Activated CD4-positive, alpha-beta T cell treated with anti-CD3 and anti-CD28 coated beads for 1 hour (primary cell): ENCODE measurements around the gene PTPN14.
"Not testable (repeated sequence)": the region's sequence is repeated elsewhere in the genome, so short reads cannot be mapped to it uniquely, and the experiment has no call there.

Experiments
- DNase-seq: peaks from one replicate; pipeline ENCODE4 v3.0.0-alpha.2; 2020

PTPN14 gene

GRCh38 chr1:214551436-214552173, at the start of gene PTPN14:
PTPN14 (minus strand) TSS chr1:214551602; CDS start chr1:214464803, 86,799 bp downstream.
- no peak for DNase-seq

- DNase-seq = no peak
Observed at GRCh38 chr1:214593158-214593557, 41.8 kb upstream of the PTPN14 start.

- not testable (repeated sequence) for DNase-seq
Observed at GRCh38 chr1:214591918-214592317, 40.5 kb upstream of the PTPN14 start.

GRCh38 chr1:214590696-214591095, 39.3 kb upstream of the PTPN14 start:
- DNase-seq = no peak

GRCh38 chr1:214588963-214589597, 37.7 kb upstream of the PTPN14 start:
- DNase-seq = no peak

- DNase-seq = no peak
Observed at GRCh38 chr1:214587165-214587564, 35.8 kb upstream of the PTPN14 start.

GRCh38 chr1:214586621-214587020, 35.2 kb upstream of the PTPN14 start:
- no peak for DNase-seq

GRCh38 chr1:214584805-214585766, 33.7 kb upstream of the PTPN14 start:
- DNase-seq = no peak

- DNase-seq = no peak
Observed at GRCh38 chr1:214583824-214584554, 32.6 kb upstream of the PTPN14 start.

- DNase-seq = no peak
Observed at GRCh38 chr1:214583113-214583512, 31.7 kb upstream of the PTPN14 start.

- DNase-seq = no peak
Observed at GRCh38 chr1:214582289-214582891, 31.0 kb upstream of the PTPN14 start.

GRCh38 chr1:214581785-214582184, 30.4 kb upstream of the PTPN14 start:
- DNase-seq = no peak

GRCh38 chr1:214579183-214579582, 27.8 kb upstream of the PTPN14 start:
- DNase-seq = no peak

GRCh38 chr1:214576120-214576519, 24.7 kb upstream of the PTPN14 start:
- not testable (repeated sequence) for DNase-seq

- DNase-seq = no peak
Observed at GRCh38 chr1:214574598-214575411, 23.4 kb upstream of the PTPN14 start.

GRCh38 chr1:214573386-214574318, 22.2 kb upstream of the PTPN14 start:
- DNase-seq = no peak

- no peak for DNase-seq
Observed at GRCh38 chr1:214571281-214571680, 19.9 kb upstream of the PTPN14 start.

- no peak for DNase-seq
Observed at GRCh38 chr1:214570442-214570841, 19.0 kb upstream of the PTPN14 start.

GRCh38 chr1:214569357-214570004, 18.1 kb upstream of the PTPN14 start:
- DNase-seq = no peak

- no peak for DNase-seq
Observed at GRCh38 chr1:214568328-214568727, 16.9 kb upstream of the PTPN14 start.
